T-cell (primary cell): ENCODE measurements around the gene TYMP. TPM values are rescaled to one million over a fixed set of nuclear protein-coding genes. Genes with fewer than 3 reads are reported as not detected.

Source experiments
- ATAC-seq, 4 experiments: fragments of 200-7000 bp in 3 of 4; fragments of 150-1000 bp in 1 of 4; cut with Tn5 transposase; replicated peaks in 1 of 4; 1 replicate in 3 of 4; 2 replicates in 1 of 4; pipeline ENCODE4 v1.10.0; 2021; ENCODE audit warnings: moderate library complexity in 3 of 4, mild to moderate bottlenecking in 2 of 4, moderate number of reproducible peaks in 1 of 4
- CTCF ChIA-PET, 2 donors: fragments of 300-600 bp; sonication (Branson Sonifier 250); formaldehyde crosslinking; loops; one replicate each; lab custom pipeline; 2022; ENCODE audit warnings: antibody characterized with exemption in 2 of 2; lab: Charles Lee
- POLR2A ChIA-PET, 2 donors: fragments of 300-600 bp; sonication (Branson Sonifier 250); formaldehyde crosslinking; loops; one replicate each; lab custom pipeline; 2022; ENCODE audit warnings: antibody characterized with exemption in 2 of 2; lab: Charles Lee
- DNase-seq, 35 experiments: peaks; one replicate each; pipeline versions ENCODE4 v3.0.0 to v3.0.0-alpha.2; 2013 to 2023
- H3K27ac ChIP-seq: one replicate; pipeline ENCODE4 v1.5.1; 2013; ENCODE audit warnings: low read length
- H3K27me3 ChIP-seq, 2 experiments: replicated peaks in 1 of 2; 1 replicate in 1 of 2; 2 replicates in 1 of 2; pipeline versions ENCODE4 v1.6.1 to v1.7.0; 2013; ENCODE audit warnings: low read length in 1 of 2, mixed read lengths in 1 of 2; ENCODE audit not compliant: control insufficient read depth in 2 of 2, insufficient read depth in 2 of 2; ENCODE audit errors: extremely low read depth in 1 of 2
- H3K36me3 ChIP-seq, 2 donors: 1 replicate in 1 of 2; 2 replicates in 1 of 2; pipeline versions ENCODE4 v1.6.1 to v1.7.0; 2013; ENCODE audit warnings: low read length in 1 of 2; ENCODE audit not compliant: control insufficient read depth in 2 of 2, insufficient read depth in 1 of 2; ENCODE audit errors: extremely low read depth in 1 of 2
- H3K4me1 ChIP-seq, 2 experiments: 1 replicate in 1 of 2; 2 replicates in 1 of 2; pipeline versions ENCODE4 v1.6.1 to v1.7.0; 2013; ENCODE audit warnings: low read length in 2 of 2, mixed read lengths in 1 of 2; ENCODE audit not compliant: insufficient read depth in 2 of 2, control insufficient read depth in 1 of 2; ENCODE audit errors: extremely low read depth in 1 of 2
- H3K4me3 ChIP-seq, 2 donors: 1 replicate in 1 of 2; 2 replicates in 1 of 2; pipeline versions ENCODE4 v1.5.1 to v1.7.0; 2013; ENCODE audit warnings: mild to moderate bottlenecking in 2 of 2, low read length in 1 of 2, moderate library complexity in 1 of 2; ENCODE audit not compliant: control insufficient read depth in 1 of 2; ENCODE audit errors: extremely low read depth in 1 of 2
- H3K9me3 ChIP-seq: 2 replicates; pipeline ENCODE4 v1.7.0; 2013
- H3K27ac Mint-ChIP-seq, 2 donors: one replicate each; pipeline ENCODE4 v1.8.0; 2020 to 2021; ENCODE audit warnings: mild to moderate bottlenecking in 2 of 2, mixed read lengths in 2 of 2
- H3K27me3 Mint-ChIP-seq, 2 donors: one replicate each; pipeline ENCODE4 v1.8.0; 2021 to 2022; ENCODE audit warnings: mixed read lengths in 2 of 2
- H3K36me3 Mint-ChIP-seq: one replicate; pipeline ENCODE4 v1.8.0; 2021; ENCODE audit warnings: mixed read lengths
- H3K4me1 Mint-ChIP-seq, 3 donors: one replicate each; pipeline ENCODE4 v1.8.0; 2020 to 2022; ENCODE audit warnings: mixed read lengths in 3 of 3, mild to moderate bottlenecking in 1 of 3
- H3K4me3 Mint-ChIP-seq, 3 donors: one replicate each; pipeline ENCODE4 v1.8.0; 2020 to 2022; ENCODE audit warnings: mild to moderate bottlenecking in 3 of 3, mixed read lengths in 3 of 3, moderate library complexity in 3 of 3
- H3K9me3 Mint-ChIP-seq, 3 donors: one replicate each; pipeline ENCODE4 v1.8.0; 2020 to 2022; ENCODE audit warnings: mixed read lengths in 3 of 3
- WGBS: methylation state at CpG from one replicate; pipeline ENCODE4 v1.1.5; 2013; ENCODE audit warnings: missing lambda C conversion rate; ENCODE audit not compliant: insufficient coverage; 5-methylcytosine and 5-hydroxymethylcytosine counted together
- total RNA-seq, 35 experiments: library from RNA in 6 of 35; stranded (reverse) in 6 of 35; fragments of 120-200 nt in 1 of 35; gene quantifications; one replicate each; pipeline versions ENCODE4 v1.2.1 to v1.2.4 and lab custom pipeline; 2013 to 2026

The TYMP gene, protein sequence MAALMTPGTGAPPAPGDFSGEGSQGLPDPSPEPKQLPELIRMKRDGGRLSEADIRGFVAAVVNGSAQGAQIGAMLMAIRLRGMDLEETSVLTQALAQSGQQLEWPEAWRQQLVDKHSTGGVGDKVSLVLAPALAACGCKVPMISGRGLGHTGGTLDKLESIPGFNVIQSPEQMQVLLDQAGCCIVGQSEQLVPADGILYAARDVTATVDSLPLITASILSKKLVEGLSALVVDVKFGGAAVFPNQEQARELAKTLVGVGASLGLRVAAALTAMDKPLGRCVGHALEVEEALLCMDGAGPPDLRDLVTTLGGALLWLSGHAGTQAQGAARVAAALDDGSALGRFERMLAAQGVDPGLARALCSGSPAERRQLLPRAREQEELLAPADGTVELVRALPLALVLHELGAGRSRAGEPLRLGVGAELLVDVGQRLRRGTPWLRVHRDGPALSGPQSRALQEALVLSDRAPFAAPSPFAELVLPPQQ
- total RNA-seq (10 to 100 TPM; 11.6 to 29.1 (median 14.9) TPM), total RNA-seq (lab: John Stamatoyannopoulos, UW) (5.5 to 93.6 (median 33.2) reads per million in 29 experiments)
- total RNA-seq (2013): 10.7 TPM

DNA sequence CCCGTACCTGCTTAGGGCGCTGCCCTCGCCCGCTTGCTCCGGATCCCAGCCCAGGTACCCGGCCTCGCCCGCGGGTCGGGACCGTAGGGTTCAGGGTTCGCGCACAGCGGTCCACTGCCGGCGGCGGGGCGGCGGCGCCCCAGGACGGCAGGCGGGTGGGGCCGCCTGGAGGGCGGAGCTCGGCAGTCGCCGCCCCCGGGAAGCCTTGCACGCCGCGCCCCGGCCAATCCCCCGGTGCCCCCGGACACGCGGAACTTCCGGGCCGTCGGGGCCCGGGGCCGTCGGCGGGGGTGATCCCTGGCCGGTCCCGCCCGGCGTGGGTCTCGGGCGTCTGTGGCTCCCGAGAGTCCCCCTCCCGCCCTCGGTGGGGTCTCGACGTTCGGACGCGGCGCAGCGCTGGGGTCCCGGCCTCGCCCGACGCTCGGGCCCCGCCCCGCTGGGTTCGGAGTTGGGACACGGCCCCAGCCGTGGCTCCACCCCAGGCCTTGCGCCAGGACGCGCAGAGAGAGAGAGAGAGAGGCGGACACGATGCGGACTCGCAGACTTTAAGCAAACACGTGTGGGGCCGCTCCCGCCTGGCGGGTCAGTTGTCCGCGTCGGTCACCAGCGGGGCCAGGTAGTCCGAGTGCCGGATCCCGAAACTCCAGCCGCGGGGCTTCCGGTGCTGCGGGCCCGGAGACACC, at the start of gene TYMP:
TSS of gene TYMP (minus strand) at position 116 of the 683 bp plus-strand sequence. CDS start 303 bp downstream, outside the sequence.
- Histone ChIP-seq H3K27ac (peak within 1 kb of the TSS; percentile 97), H3K27me3 (peaks cover 0 to 4% of the 10 kb centered on the region in 2 experiments), H3K4me3 (peak within 1 kb of the TSS; percentile 47 to 91), H3K9me3 (no peaks in the 10 kb centered on the region), H3K4me1 (peaks cover 12 to 59% of the 10 kb centered on the region in 2 experiments), H3K36me3 (no peaks in the 10 kb centered on the region)
- under 1% methylated on average over 90 of the region's 92 CpGs for WGBS
- peak within 1 kb of the TSS; percentile 95 for H3K27ac Mint-ChIP-seq
- peak in 15 of 35 experiments; percentile 30 to 74 (median 48) for DNase-seq
- ChIA-PET CTCF (no interaction called here), POLR2A (interaction anchor here in 1 of 2 donors (0.6 kb wide), 1 partner anchor 9 kb away, joined by 4 read pairs; no protein-coding TSS in a partner anchor)
- peaks cover 38 to 50% (median 48%) of the 10 kb centered on the region in 3 donors for H3K4me1 Mint-ChIP-seq
- ATAC-seq: peak in 3 of 4 experiments; percentile 6 to 8 (median 6)
- H3K4me3 Mint-ChIP-seq: peak within 1 kb of the TSS; percentile 84 to 89 (median 87)
- no peaks in the 10 kb centered on the region for H3K36me3 Mint-ChIP-seq
- no peaks in the 10 kb centered on the region for H3K9me3 Mint-ChIP-seq
- H3K27me3 Mint-ChIP-seq: no peaks in the 10 kb centered on the region

DNA sequence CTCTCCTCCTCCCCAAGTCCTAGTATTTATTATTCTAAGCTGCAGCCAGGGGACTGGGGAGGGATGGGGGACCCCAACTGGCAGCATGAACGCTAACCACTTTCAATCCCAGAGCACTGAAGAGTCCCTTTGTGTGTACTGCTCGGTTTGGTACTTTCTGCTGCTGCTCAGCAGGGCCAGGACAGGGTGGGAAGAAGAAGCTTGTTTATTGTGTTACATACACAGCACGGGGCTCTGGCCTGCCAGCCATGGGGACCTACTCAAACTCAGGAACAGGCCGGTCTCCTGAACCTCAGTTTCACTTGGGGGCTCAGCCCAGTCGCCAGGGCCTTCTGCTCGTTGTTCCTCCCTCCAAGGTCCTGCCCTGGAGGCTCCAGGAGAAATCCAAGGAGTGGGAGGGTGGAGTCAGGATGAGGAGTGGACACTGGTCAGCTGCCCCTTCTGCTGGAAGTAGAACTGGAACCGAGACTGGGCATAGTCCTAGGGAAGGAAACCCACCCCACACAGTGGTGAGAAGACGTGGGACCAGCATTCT, 49.0 kb upstream of the TYMP start:
- no peaks in the 10 kb centered on the region for H3K27me3 ChIP-seq
- H3K4me3 ChIP-seq: no peak overlapping the region

GRCh38 chr22:50577987-50578775, 48.4 kb upstream of the TYMP start, which contains the start of gene CPT1B:
Gene CPT1B, minus strand, starts transcription at chr22:50578427. Its CDS starts 512 bp downstream, at chr22:50577915.
- H3K27me3 ChIP-seq: no peaks in the 10 kb centered on the region
- Mint-ChIP-seq H3K27ac (no peak within 1 kb of the TSS), H3K27me3 (no peaks in the 10 kb centered on the region), H3K4me1 (peaks cover 18 to 32% (median 23%) of the 10 kb centered on the region in 3 donors), H3K9me3 (no peaks in the 10 kb centered on the region), H3K4me3 (peak within 1 kb of the TSS in 1 of 3 donors; percentile 24), H3K36me3 (peaks cover 16% of the 10 kb centered on the region)
- ATAC-seq (no peak), DNase-seq (no peak)
- H3K4me1 ChIP-seq: peaks cover 4 to 28% of the 10 kb centered on the region in 2 experiments
- ChIA-PET CTCF (no interaction called here), POLR2A (no interaction called here)
- no peak within 1 kb of the TSS for H3K4me3 ChIP-seq
- peaks cover 11 to 12% of the 10 kb centered on the region in 2 donors for H3K36me3 ChIP-seq
- H3K27ac ChIP-seq: no peak within 1 kb of the TSS
- no peaks in the 10 kb centered on the region for H3K9me3 ChIP-seq
- WGBS: 68% methylated on average over 21 of the region's 63 CpGs

More for the DNA sequence above, 49.0 kb upstream of the TYMP start:
- ChIA-PET CTCF (no interaction called here), POLR2A (no interaction called here)
- 93% methylated on average over 5 of the region's 8 CpGs for WGBS
- Mint-ChIP-seq H3K27me3 (no peaks in the 10 kb centered on the region), H3K27ac (no peak overlapping the region), H3K4me1 (peaks cover 24 to 38% (median 29%) of the 10 kb centered on the region in 3 donors), H3K4me3 (no peak overlapping the region), H3K36me3 (peaks cover 16% of the 10 kb centered on the region), H3K9me3 (no peaks in the 10 kb centered on the region)
- H3K27ac ChIP-seq: no peak overlapping the region
- peaks cover 8 to 35% of the 10 kb centered on the region in 2 experiments for H3K4me1 ChIP-seq
- no peaks in the 10 kb centered on the region for H3K9me3 ChIP-seq
- no peak for DNase-seq
- H3K36me3 ChIP-seq: peaks cover 9 to 10% of the 10 kb centered on the region in 2 donors
- no peak for ATAC-seq

DNA sequence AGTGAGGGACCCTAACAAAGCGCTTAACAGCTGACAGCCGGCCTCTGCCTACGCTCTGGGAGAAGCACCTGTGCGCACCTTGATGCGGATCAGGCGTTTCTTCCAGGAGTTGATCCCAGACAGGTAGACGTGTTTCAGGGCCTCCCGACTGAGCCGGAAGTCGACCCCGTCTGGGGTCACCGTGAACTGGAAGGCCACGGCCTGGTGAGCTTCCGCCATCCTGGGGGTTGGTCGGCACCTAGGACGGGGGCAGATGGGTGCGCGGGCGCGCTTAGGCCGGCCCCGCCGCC, 47.8 kb upstream of the TYMP start:
- DNase-seq (no peak), ATAC-seq (no peak)
- Mint-ChIP-seq H3K4me3 (peak overlapping the region in 1 of 3 donors; percentile 24), H3K27me3 (no peaks in the 10 kb centered on the region), H3K27ac (no peak overlapping the region), H3K36me3 (peaks cover 16% of the 10 kb centered on the region), H3K9me3 (no peaks in the 10 kb centered on the region), H3K4me1 (peaks cover 18 to 29% (median 23%) of the 10 kb centered on the region in 3 donors)
- Histone ChIP-seq H3K4me1 (peaks cover 4 to 28% of the 10 kb centered on the region in 2 experiments), H3K36me3 (peaks cover 11 to 12% of the 10 kb centered on the region in 2 donors), H3K4me3 (no peak overlapping the region), H3K27ac (no peak overlapping the region), H3K27me3 (no peaks in the 10 kb centered on the region), H3K9me3 (no peaks in the 10 kb centered on the region)
- 82% methylated on average over 22 of the region's 23 CpGs for WGBS
- CTCF ChIA-PET: no interaction called here
- POLR2A ChIA-PET: no interaction called here

GRCh38 chr22:50576806-50577696, 47.2 kb upstream of the TYMP start:
- Mint-ChIP-seq H3K36me3 (peaks cover 22% of the 10 kb centered on the region), H3K27me3 (no peaks in the 10 kb centered on the region), H3K4me3 (peak overlapping the region in 1 of 3 donors; percentile 24), H3K4me1 (peaks cover 18 to 29% (median 23%) of the 10 kb centered on the region in 3 donors), H3K9me3 (no peaks in the 10 kb centered on the region), H3K27ac (no peak overlapping the region)
- Histone ChIP-seq H3K27me3 (no peaks in the 10 kb centered on the region), H3K4me1 (peaks cover 4 to 26% of the 10 kb centered on the region in 2 experiments), H3K4me3 (no peak overlapping the region), H3K9me3 (no peaks in the 10 kb centered on the region), H3K27ac (no peak overlapping the region), H3K36me3 (peaks cover 12 to 16% of the 10 kb centered on the region in 2 donors)
- no peak for DNase-seq
- WGBS: 87% methylated on average over 15 of the region's 18 CpGs
- POLR2A ChIA-PET: no interaction called here
- CTCF ChIA-PET: interaction anchor here in 1 of 2 donors (0.9 kb wide), 1 partner anchor 23 kb away, joined by 3 read pairs; no protein-coding TSS in a partner anchor
- no peak for ATAC-seq
